Embryonic facial prominence (tissue), 1 donor: ENCODE data around the gene SLC6A6.

Experiments used
- DNase-seq: peaks from one replicate; pipeline ENCODE4 v3.0.0-alpha.2; 2016; ENCODE audit errors: extremely low spot score

The SLC6A6 gene

GRCh38 chr3:14452740-14453710, 50.6 kb downstream of the SLC6A6 start:
- peak; percentile 50 for DNase-seq

- no peak for DNase-seq
These were observed 51.7 kb downstream of the SLC6A6 start for GRCh38 chr3:14453876-14454638.

DNA sequence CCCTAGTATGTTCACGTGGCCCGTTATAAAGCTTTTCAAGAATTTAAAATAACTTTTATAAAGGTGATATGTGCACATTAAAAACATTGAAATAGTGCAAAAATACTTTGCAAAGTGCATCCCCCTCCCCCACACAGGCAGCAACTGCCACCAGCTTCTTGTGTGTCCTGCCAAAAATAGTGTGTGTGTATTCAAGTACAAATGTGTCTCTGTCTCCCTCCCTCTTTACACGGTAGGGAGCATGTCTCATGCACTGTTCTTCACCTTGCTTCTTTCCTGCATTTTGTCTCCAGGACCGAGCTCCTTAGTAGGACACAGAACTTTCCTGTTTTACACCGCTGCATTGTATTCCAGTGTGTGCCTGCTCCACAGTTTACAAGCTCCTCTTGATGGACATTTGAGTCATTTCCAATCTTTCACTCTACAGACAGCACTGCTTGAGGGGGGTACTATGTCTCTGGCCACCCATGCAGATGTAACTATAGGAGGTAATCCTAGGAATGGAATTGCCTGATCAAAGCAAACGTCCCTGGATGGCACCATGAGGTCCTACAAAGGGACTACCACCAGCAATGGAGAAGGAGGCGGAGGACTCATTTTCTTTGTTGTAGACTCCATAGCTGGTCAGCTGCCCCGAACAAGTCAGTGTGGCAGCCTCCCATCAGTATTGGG, 52.4 kb downstream of the SLC6A6 start:
- no peak for DNase-seq

- DNase-seq: no peak
These were observed 53.3 kb downstream of the SLC6A6 start for GRCh38 chr3:14455571-14456317.

- DNase-seq: no peak
These were observed 54.4 kb downstream of the SLC6A6 start for GRCh38 chr3:14456794-14457193.

DNA sequence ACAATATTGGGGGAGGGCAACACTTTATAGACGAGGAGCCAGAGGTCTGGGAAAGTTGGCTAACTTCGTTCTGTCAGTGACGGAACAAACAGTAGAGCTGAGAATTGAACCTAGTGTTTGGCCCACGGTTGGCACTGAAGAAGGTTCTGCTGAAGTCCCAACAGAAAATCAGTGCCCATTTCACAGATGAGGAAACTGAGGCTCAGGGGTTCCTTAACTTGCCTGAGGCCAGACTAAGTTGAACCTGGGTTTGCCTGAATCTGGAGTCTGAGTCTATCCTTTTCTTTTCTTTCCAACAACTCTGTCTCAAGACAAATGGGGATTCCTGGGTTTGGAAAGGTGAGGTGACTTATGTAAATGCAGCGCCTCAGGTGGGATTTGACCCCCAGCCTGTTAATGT, 55.1 kb downstream of the SLC6A6 start:
- no peak for DNase-seq

- DNase-seq: no peak
These were observed 55.6 kb downstream of the SLC6A6 start for GRCh38 chr3:14457999-14458398.

DNA sequence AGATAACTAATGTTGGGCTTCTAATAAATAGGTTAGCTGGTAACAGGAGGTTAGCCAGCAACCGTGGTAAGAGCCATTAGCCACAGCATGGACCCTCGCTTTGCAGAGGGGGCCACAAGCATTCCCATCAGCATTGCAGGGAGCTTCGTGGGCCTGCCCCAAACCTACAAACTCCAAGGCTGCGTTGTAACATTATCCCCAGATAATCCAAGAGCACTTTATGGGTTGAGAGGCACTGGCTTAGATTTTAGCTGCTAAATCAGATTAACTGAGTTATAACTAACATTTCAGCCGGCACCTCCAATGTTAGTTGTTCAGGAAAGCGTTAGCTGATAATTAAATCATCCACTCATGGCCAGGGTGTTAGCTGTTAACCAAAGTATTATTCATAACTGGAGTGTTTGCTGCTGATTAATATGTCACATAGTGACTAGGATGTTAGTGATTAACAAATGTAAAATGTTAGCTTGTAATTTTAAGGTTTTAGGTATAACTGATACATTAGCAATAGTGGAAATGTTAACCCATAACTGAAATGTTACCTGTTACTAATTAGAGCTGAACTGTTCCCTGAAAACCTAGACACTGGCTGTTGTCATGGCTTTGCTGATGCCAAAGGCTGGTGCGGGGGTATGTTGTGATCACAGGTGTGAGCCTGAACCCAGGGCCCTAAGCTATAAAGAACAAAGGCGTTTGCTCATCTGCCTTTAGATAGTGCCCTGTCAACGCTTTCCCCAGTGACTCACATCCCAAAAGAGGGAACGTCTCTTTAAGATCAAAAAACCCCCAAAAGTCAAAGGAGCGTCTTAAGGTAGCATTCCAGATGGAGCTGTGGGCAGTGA, 56.2 kb downstream of the SLC6A6 start:
- no peak for DNase-seq

DNA sequence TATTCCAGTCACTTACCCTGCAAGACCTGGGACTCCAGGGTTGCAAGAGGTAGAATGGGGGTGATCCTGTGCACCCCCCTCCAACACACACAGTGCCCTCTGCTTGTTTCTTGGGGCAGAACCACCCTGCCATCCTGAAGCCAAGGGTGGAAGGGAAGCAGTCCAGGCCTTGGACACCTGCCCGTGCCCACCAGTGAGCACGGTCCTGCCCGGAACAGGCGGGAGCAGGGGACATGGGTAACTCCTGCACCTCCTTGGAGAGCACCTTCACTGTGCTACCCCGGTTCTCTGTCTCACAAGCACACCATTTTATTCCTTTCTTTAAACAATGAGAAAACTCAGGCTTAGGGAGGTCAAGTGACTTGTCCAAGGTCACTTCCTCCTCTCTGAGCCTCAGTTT, 57.0 kb downstream of the SLC6A6 start:
- DNase-seq: no peak

DNA sequence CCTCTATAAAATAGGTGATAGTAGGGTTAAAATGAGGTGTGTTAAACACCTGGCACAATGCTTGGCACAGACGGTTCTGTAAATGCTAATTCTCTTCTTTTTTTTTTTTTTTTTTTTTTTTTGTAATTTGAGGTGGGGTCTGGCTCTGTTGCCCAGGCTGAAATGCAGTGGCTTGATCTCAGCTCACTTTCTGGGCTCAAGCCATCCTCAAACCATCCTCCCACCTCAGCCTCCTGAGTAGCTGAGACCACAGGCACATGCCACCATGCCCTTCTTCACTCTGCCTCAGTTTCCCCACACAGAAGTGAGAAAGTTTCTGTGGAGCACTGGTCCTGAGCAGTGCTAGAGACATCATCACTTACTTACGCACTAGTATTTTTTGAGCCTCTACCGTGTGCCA, 57.4 kb downstream of the SLC6A6 start:
- no peak for DNase-seq

DNA sequence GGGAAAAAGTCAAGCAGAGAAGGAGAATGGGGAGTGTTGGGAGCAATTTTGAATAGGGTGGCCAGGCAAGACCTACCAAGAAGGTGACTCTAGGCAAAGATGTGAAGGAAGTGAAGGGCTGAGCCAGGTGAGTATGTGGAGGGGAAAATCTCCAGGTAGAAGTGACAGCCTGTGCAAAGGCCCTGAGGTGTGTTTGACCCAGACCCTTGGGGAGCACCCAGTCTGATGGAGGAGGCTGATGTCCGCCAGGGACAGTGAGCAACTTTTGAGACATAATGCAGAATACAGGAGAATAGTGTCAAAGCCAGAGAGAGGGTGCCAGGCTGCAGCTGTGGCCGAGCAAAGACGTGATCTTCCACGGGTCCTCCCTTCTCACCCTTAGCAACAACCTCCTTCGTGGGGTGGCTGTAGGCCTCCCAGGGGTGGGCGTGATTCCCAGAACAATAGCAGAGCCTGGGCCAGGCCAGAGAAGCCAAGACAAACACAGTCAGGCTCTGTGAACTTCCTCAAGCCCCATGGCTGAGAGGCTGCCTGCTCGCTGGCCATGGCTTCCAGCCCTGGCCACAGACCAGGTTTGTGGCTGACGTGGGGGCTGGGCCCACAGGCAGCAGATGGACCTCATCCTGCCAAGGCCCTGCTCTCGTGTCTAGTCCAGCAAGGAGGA, 58.1 kb downstream of the SLC6A6 start:
- DNase-seq: no peak

- no peak for DNase-seq
These were observed 58.8 kb downstream of the SLC6A6 start for GRCh38 chr3:14461006-14461747.

DNA sequence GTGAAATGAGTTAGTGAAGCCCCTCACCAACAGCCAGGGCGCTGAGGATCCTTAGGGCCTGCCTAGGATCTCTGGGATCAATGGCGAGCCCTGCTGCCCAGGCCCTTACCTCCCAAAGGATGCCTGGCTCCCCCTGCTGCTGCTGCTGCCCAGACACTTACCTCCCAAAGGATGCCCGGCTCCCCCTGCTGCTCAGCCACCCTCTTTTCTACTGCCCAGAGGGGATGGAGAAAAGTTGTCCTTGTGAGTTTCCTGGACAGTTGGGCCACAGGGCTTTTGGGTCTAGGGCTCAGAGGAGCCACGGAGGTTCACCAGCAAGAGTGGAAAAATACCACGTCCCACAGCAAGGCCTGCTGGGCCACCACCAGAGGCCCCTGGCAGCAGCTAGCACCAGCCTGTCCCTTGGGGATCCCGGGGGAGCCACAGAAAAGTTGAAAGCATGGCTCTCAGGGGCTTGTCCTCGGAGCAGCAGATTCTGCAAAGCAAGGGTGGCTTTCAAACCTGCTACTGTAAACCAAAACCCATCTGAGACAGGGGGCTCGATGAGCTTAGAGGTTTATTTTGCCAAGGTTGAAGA, 59.4 kb downstream of the SLC6A6 start:
- no peak for DNase-seq

DNA sequence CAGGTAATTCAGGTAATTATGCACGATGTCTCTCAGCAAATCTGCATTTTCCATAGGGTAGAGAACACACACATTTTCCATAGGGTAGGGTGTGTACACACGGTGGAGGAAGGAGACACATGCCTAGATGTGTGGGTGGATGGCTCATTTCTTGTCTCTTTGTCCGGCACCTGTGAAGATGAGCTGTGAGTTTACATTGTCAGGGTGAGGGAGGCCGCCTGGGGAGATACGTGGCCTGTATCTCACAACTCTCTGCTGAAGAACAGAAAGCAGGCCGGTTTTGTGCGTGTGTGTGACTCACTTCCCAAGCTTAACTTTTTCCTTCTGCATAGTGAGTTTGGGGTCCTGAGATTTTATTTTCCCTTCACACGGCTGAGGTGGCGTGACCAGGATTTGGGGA, 60.3 kb downstream of the SLC6A6 start:
- DNase-seq: no peak

GRCh38 chr3:14463330-14464140, 61.1 kb downstream of the SLC6A6 start:
- no peak for DNase-seq

DNA sequence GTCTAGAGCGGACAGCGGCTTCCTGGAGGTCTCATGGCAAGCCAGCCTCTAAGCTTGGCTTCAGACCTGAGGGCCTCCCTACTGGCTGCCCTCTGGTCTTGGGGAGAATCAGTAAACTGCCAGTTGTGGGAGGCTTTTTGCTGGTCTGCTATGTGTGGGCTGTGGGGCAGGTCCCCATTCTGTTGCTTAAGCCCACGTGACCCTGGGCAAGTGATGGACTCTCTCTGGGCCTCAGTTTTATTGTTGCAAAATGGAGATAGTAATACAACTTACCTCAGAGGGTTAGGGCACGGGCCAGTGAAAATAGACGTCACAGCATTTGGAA, 61.7 kb downstream of the SLC6A6 start:
- DNase-seq: no peak

GRCh38 chr3:14464521-14464920, 62.1 kb downstream of the SLC6A6 start:
- DNase-seq: no peak

GRCh38 chr3:14465425-14465824, 63.0 kb downstream of the SLC6A6 start:
- DNase-seq: no peak
